Activated CD4-positive, alpha-beta memory T cell treated with anti-CD3 and anti-CD28 coated beads for 36 hours (primary cell): ENCODE measurements around the gene NEK4. TPM values are rescaled to one million over a fixed set of nuclear protein-coding genes. Genes with fewer than 3 reads are reported as not detected.
A peak's percentile ranks its signal among the peaks of the same experiment; 100 is the strongest.

ENCODE experiments used
- CTCF ChIA-PET: fragments of 350-600 bp; sonication (Branson Sonifier 250); formaldehyde crosslinking; loops from one replicate; lab custom pipeline; 2021; ENCODE audit warnings: antibody characterized with exemption, inconsistent platforms; lab: Charles Lee
- POLR2A ChIA-PET: fragments of 350-600 bp; sonication (Branson Sonifier 250); formaldehyde crosslinking; loops from one replicate; lab custom pipeline; 2021; ENCODE audit warnings: antibody characterized with exemption; lab: Charles Lee
- DNase-seq: peaks from one replicate; pipeline ENCODE4 v3.0.0-alpha.2; 2020
- H3K27ac Mint-ChIP-seq: one replicate; pipeline ENCODE4 v1.8.0; 2021; ENCODE audit warnings: mixed read lengths
- H3K27me3 Mint-ChIP-seq: one replicate; pipeline ENCODE4 v1.8.0; 2021; ENCODE audit warnings: mixed read lengths
- H3K36me3 Mint-ChIP-seq: one replicate; pipeline ENCODE4 v1.8.0; 2021; ENCODE audit warnings: mixed read lengths
- H3K4me1 Mint-ChIP-seq: one replicate; pipeline ENCODE4 v1.8.0; 2021; ENCODE audit warnings: low read depth, mixed read lengths
- H3K4me3 Mint-ChIP-seq: one replicate; pipeline ENCODE4 v1.8.0; 2021; ENCODE audit warnings: mild to moderate bottlenecking, mixed read lengths
- H3K9me3 Mint-ChIP-seq: one replicate; pipeline ENCODE4 v1.8.0; 2021; ENCODE audit warnings: mixed read lengths
- intact Hi-C: fragments of 100-400 bp; cut with micrococcal nuclease; formaldehyde crosslinking; loops from one replicate; pipeline ENCODE4 v1.15.1; 2023
- total RNA-seq, 2 experiments: library from RNA; stranded (reverse); gene quantifications; one replicate each; pipeline ENCODE4 v1.2.3, GENCODE V29; 2021

Gene NEK4
- total RNA-seq, 2 experiments from 2014 or later = 16.9 to 21.7 TPM

DNA sequence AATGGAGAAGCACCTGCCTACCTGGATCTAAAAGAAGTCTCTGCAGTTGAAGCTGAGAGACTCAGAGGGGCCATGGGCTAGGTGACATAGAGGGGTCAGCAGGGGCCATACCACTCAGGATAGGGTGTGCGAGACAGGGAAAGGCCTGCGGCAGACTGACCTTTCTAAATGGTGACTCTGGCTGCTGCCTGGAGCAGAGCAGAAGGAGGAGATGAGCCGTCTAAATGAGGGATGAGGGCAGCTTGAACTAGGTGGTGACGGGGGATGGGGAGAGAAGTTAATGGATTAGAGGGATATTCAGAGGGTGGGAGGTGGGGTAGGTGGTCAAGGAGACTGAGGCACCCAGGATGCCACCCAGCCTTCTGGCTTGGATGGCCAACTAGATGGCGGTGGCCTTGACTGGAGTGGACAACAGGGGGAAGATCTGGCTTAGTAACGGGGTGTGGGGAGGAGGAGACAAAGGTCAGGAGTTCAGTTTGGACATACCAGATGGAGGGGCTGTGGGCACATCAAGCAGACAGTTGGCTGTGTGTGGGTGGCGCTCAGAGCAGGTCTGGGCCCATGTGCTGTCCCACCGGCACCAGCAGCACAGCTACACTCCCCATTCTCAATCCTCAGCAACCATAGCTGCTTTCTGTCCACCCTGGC is 3.5 kb upstream of the NEK4 start:
- no peak overlapping the region for H3K27ac Mint-ChIP-seq
- POLR2A ChIA-PET = no interaction called here

DNA sequence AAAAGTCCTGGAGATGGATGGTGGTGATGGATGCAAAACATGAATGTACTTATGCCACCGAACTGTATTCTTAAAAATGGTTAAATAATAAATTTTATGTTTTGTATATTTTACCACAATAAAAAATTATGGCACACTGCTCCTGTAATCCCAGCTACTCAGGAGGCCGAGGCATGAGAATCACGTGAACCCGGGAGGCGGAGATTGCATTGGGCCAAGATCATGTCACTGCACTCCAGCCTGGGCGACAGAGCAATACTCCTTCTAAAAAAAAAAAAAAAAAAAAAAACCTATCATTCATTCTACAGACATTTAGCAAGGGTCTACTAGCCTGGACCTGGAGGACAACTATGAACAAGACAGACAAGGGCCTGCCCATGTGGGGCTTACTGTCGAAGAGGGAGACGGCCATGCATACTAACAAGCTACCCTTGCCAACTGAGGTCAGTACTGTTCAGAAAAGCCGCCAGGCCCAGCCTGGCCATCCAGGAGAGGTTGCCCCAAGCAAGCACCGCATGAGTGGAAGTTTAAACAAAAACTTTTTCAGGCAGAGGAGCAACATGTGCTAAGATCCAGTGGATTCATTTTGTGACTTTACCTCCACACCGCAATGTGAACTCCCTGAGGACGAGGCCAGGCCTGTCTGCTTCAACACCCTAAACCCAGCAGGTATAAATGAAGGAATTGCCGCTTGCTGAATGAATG is 2.8 kb upstream of the NEK4 start:
- Mint-ChIP-seq H3K4me3 (no peak overlapping the region), H3K36me3 (no peaks in the 10 kb centered on the region), H3K9me3 (no peaks in the 10 kb centered on the region), H3K27me3 (no peaks in the 10 kb centered on the region), H3K27ac (no peak overlapping the region), H3K4me1 (peaks cover 20% of the 10 kb centered on the region)
- intact Hi-C loops = loop anchor here (5.0 kb wide), 1 partner anchor 66 kb away; the partner anchor contains the start of genes GLT8D1 and SPCS1
- CTCF ChIA-PET = interaction anchor here (1.0 kb wide), 1 partner anchor 71 kb away, joined by 4 read pairs; no protein-coding TSS in a partner anchor
- POLR2A ChIA-PET = no interaction called here
- no peak for DNase-seq

More for the DNA sequence above, 3.5 kb upstream of the NEK4 start:
- H3K27me3 Mint-ChIP-seq = no peaks in the 10 kb centered on the region
- no peak for DNase-seq
- H3K36me3 Mint-ChIP-seq = no peaks in the 10 kb centered on the region
- H3K9me3 Mint-ChIP-seq = no peaks in the 10 kb centered on the region
- intact Hi-C loops = loop anchor here (5.0 kb wide), 1 partner anchor 67 kb away; the partner anchor contains the start of genes GLT8D1 and SPCS1
- peaks cover 19% of the 10 kb centered on the region for H3K4me1 Mint-ChIP-seq
- CTCF ChIA-PET = no interaction called here
- H3K4me3 Mint-ChIP-seq = no peak overlapping the region

- no peaks in the 10 kb centered on the region for H3K36me3 Mint-ChIP-seq
- DNase-seq = no peak
- POLR2A ChIA-PET = interaction anchor here (0.9 to 1.1 kb wide), 2 partner anchors 8 to 65 kb away, joined by 3 read pairs; no protein-coding TSS in a partner anchor
- H3K4me3 Mint-ChIP-seq = peak overlapping the region; percentile 91
- intact Hi-C loops = loop anchor here (1.0 to 5.0 kb wide), 2 partner anchors 64 to 235 kb away; partner anchors contain the start of genes GLT8D1, SPCS1 and UQCC5
- CTCF ChIA-PET = interaction anchor here (0.5 to 2.1 kb wide), 2 partner anchors 27 to 1272 kb away, joined by 3 to 6 read pairs; partner anchors contain the start of gene DCAF1
- H3K9me3 Mint-ChIP-seq = no peaks in the 10 kb centered on the region
- H3K27ac Mint-ChIP-seq = peak overlapping the region; percentile 84
- H3K27me3 Mint-ChIP-seq = no peaks in the 10 kb centered on the region
- H3K4me1 Mint-ChIP-seq = peaks cover 20% of the 10 kb centered on the region
Observed at GRCh38 chr3:52771702-52772101, 962 bp upstream of the NEK4 start.

GRCh38 chr3:52771334-52771681 is 568 bp upstream of the NEK4 start:
- no peak for DNase-seq
- no peaks in the 10 kb centered on the region for H3K9me3 Mint-ChIP-seq
- ChIA-PET POLR2A (interaction anchor here (0.9 to 1.1 kb wide), 2 partner anchors 8 to 65 kb away, joined by 3 read pairs; no protein-coding TSS in a partner anchor), CTCF (interaction anchor here (0.5 to 2.1 kb wide), 3 partner anchors 27 to 1271 kb away, joined by 3 to 6 read pairs (median 3); partner anchors contain the start of gene DCAF1)
- no peaks in the 10 kb centered on the region for H3K36me3 Mint-ChIP-seq
- H3K27me3 Mint-ChIP-seq = no peaks in the 10 kb centered on the region
- peak overlapping the region; percentile 91 for H3K4me3 Mint-ChIP-seq
- peaks cover 20% of the 10 kb centered on the region for H3K4me1 Mint-ChIP-seq
- H3K27ac Mint-ChIP-seq = peak overlapping the region; percentile 84
- intact Hi-C loops = loop anchor here (1.0 to 5.0 kb wide), 2 partner anchors 64 to 235 kb away; partner anchors contain the start of genes GLT8D1, SPCS1 and UQCC5

- Mint-ChIP-seq H3K27me3 (no peaks in the 10 kb centered on the region), H3K4me1 (peaks cover 20% of the 10 kb centered on the region), H3K36me3 (no peaks in the 10 kb centered on the region), H3K9me3 (no peaks in the 10 kb centered on the region), H3K27ac (peak overlapping the region; percentile 16), H3K4me3 (peak overlapping the region; percentile 91)
- intact Hi-C loops = loop anchor here (5.0 kb wide), 1 partner anchor 63 kb away; the partner anchor contains the start of genes GLT8D1 and SPCS1
- CTCF ChIA-PET = interaction anchor here (0.9 to 2.1 kb wide), 2 partner anchors 29 kb away, joined by 3 to 6 read pairs; no protein-coding TSS in a partner anchor
- DNase-seq = no peak
- POLR2A ChIA-PET = interaction anchor here (0.6 to 1.1 kb wide), 2 partner anchors 51 to 123 kb away, joined by 3 read pairs; no protein-coding TSS in a partner anchor
Observed at GRCh38 chr3:52769786-52770455, 819 bp downstream of the NEK4 start.

GRCh38 chr3:52763466-52763865 is 7.3 kb downstream of the NEK4 start:
- no peaks in the 10 kb centered on the region for H3K9me3 Mint-ChIP-seq
- intact Hi-C loops = no loop called here
- no peak for DNase-seq
- H3K27ac Mint-ChIP-seq = no peak overlapping the region
- CTCF ChIA-PET = no interaction called here
- no peak overlapping the region for H3K4me3 Mint-ChIP-seq
- peaks cover 16% of the 10 kb centered on the region for H3K36me3 Mint-ChIP-seq
- peaks cover 5% of the 10 kb centered on the region for H3K4me1 Mint-ChIP-seq
- POLR2A ChIA-PET = no interaction called here
- H3K27me3 Mint-ChIP-seq = no peaks in the 10 kb centered on the region

DNA sequence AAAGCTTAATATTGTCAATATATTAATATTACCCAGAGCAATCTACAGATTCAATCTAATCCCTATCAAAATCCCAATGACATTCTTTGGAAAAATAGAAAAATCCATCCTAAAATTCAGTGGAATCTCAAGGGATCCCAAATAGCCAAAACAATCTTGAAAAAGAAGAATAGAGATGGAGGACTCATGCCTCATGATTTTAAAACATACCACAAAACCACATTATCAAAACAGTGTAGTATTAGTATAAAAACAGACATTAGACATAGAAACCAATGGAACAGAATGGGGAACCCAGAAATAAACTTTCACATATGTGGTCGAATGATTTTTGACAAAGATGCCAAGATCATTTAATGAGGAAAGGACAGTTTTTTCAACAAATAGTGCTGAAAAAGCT is 14.6 kb downstream of the NEK4 start:
- intact Hi-C loops = no loop called here
- CTCF ChIA-PET = no interaction called here
- H3K27me3 Mint-ChIP-seq = no peaks in the 10 kb centered on the region

GRCh38 chr3:52754373-52754772 is 16.4 kb downstream of the NEK4 start:
- ChIA-PET CTCF (no interaction called here), POLR2A (no interaction called here)
- intact Hi-C loops = no loop called here

More for the DNA sequence above, 14.6 kb downstream of the NEK4 start:
- peaks cover 31% of the 10 kb centered on the region for H3K36me3 Mint-ChIP-seq
- no peaks in the 10 kb centered on the region for H3K9me3 Mint-ChIP-seq
- DNase-seq = no peak
- no peak overlapping the region for H3K4me3 Mint-ChIP-seq
- H3K27ac Mint-ChIP-seq = no peak overlapping the region
- POLR2A ChIA-PET = no interaction called here
- H3K4me1 Mint-ChIP-seq = peaks cover 5% of the 10 kb centered on the region

DNA sequence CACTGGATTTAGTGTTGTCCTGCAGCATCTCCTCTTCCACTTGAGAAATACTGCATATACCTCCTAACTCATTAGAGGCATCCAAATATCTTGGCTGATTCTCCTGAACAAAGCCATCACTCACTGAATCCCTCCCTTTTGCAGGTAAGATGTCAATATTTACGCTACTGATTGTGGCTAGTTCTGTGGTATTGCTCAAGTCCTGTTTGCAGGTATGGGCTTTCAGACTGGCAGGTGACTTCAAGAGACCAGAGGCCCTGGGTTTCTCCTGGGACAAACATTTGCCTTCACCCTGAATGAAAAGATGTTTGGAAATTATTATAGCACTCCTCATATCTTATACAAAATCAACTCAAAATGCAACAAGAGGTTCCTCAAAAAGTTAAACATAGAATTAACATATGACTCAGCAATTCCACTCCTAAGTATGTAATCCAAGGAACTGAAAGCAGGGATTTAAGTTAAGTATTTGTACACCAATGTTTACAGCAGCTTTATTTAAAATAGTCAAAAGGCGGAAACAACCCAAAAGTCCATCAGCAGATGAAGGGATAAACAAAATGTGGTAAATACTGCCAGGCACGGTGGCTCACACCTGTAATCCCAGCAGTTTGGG is 18.6 kb downstream of the NEK4 start:
- CTCF ChIA-PET = no interaction called here
- POLR2A ChIA-PET = no interaction called here
- Mint-ChIP-seq H3K9me3 (no peaks in the 10 kb centered on the region), H3K4me3 (no peak overlapping the region), H3K27me3 (no peaks in the 10 kb centered on the region), H3K4me1 (no peaks in the 10 kb centered on the region), H3K36me3 (peaks cover 32% of the 10 kb centered on the region), H3K27ac (no peak overlapping the region)
- no peak for DNase-seq
- intact Hi-C loops = no loop called here

More at GRCh38 chr3:52754373-52754772, 16.4 kb downstream of the NEK4 start:
- Mint-ChIP-seq H3K9me3 (no peaks in the 10 kb centered on the region), H3K4me3 (no peak overlapping the region), H3K27me3 (no peaks in the 10 kb centered on the region), H3K4me1 (peaks cover 1% of the 10 kb centered on the region), H3K27ac (no peak overlapping the region), H3K36me3 (peaks cover 32% of the 10 kb centered on the region)
- DNase-seq = no peak

DNA sequence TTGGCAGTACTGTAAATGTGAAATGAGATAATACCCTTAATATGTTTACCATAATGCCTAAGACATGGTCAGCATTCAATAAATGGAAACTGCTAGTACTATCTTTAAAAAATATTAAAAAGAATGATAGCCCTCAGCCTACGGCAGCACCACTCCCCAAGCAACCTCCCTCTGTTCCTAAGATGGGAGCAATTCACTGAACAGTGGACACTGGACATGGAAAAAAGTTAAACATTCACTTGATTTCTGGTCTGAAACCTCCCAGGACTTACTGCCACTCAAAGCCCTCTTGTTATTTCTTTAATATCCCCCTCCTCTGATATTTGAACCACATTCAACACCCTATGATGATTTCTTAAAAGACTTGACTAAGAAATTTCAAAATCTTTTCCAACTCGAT is 27.0 kb downstream of the NEK4 start:
- ChIA-PET POLR2A (no interaction called here), CTCF (interaction anchor here (1.0 to 1.4 kb wide), 2 partner anchors 56 to 77 kb away, joined by 5 to 6 read pairs; no protein-coding TSS in a partner anchor)
- Mint-ChIP-seq H3K4me1 (no peaks in the 10 kb centered on the region), H3K27ac (no peak overlapping the region), H3K27me3 (no peaks in the 10 kb centered on the region), H3K36me3 (peaks cover 33% of the 10 kb centered on the region), H3K4me3 (no peak overlapping the region), H3K9me3 (no peaks in the 10 kb centered on the region)
- no peak for DNase-seq
- intact Hi-C loops = loop anchor here (2.0 kb wide), 1 partner anchor 191 kb away; no protein-coding TSS in a partner anchor

- no peak for DNase-seq
- Mint-ChIP-seq H3K4me3 (no peak overlapping the region), H3K9me3 (no peaks in the 10 kb centered on the region), H3K4me1 (no peaks in the 10 kb centered on the region), H3K27me3 (no peaks in the 10 kb centered on the region), H3K36me3 (peaks cover 27% of the 10 kb centered on the region), H3K27ac (no peak overlapping the region)
- ChIA-PET POLR2A (no interaction called here), CTCF (interaction anchor here (1.0 to 1.4 kb wide), 2 partner anchors 56 to 78 kb away, joined by 5 to 6 read pairs; no protein-coding TSS in a partner anchor)
- intact Hi-C loops = loop anchor here (2.0 kb wide), 1 partner anchor 192 kb away; no protein-coding TSS in a partner anchor
Observed at GRCh38 chr3:52743152-52743551, 27.6 kb downstream of the NEK4 start.
